ENCODE measurements around the gene PRPF6. TPM values are rescaled to one million over a fixed set of nuclear protein-coding genes. Genes with fewer than 3 reads are reported as not detected.
"Not testable (repeated sequence)": the region's sequence is repeated elsewhere in the genome, so short reads cannot be mapped to it uniquely, and the experiment has no call there.

PRPF6 gene
- polyA plus RNA-seq, 4 donors: 35.3 to 61.2 (median 48.1) TPM

DNA sequence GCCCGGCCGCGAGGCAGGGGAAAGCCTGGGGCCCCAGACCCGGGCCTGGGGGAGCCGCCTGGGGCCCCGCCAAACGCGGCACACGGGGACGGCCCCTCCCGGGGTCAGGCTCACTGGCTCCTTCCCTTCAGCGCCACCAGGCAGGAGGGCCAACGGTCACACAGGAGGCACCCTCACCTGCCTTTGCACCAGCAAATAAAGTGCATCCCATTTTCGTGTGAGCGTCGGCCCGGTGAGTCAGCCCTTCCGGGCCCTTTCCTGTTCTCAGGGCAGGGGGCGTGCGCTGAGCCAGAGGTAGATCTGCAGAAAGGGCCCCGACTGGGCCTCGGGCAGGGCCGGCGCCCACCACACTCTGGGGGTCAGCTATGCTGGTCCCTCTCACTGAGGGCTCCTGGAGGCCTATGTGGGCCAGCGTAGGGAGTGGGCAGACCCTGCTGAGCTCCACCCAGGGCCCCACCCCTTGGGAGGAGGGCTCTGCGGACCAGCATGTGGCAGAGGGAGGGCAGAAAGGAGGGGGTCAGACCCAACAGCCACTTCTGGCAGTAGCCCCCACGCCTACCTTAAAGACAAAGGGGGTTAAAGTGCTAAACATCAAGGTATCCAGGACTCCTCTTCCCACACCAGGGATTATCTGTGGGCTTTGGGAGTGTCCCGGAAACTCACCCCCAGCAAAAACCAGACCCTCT lies 23.8 kb upstream of the PRPF6 start:
- DNase-seq (peak; percentile 82 to 91), FAIRE-seq (no peak)
- Histone ChIP-seq H3K36me3 (ENCODE audit: control insufficient read depth in 3 of 3, insufficient read depth in 2 of 3, low read depth in 1 of 3, low read length in 3 of 3) (peaks cover 0 to 50% (median 0%) of the 10 kb centered on the region in 3 donors), H3K27ac (ENCODE audit: low read depth in 1 of 3, low read length in 2 of 3) (peak overlapping the region; percentile 85 to 93 (median 93)), H3K4me1 (ENCODE audit: control insufficient read depth in 3 of 3, insufficient read depth in 2 of 3, low read depth in 1 of 3, low read length in 2 of 3) (peaks cover 3 to 29% (median 9%) of the 10 kb centered on the region in 3 donors), H3K9me3 (ENCODE audit: control insufficient read depth in 2 of 2, insufficient read depth in 1 of 2, low read depth in 1 of 2, low read length in 1 of 2) (no peaks in the 10 kb centered on the region), H3K27me3 (ENCODE audit: control insufficient read depth in 3 of 3, insufficient read depth in 3 of 3, low read length in 3 of 3) (no peaks in the 10 kb centered on the region), H3K4me3 (ENCODE audit: low read depth in 1 of 3, low read length in 3 of 3) (peak overlapping the region in 2 of 3 donors; percentile 49 to 69)
- whole genome bisulfite sequencing, 3 donors: 1 to 3% (median 2%) methylated on average over 25 to 28 of the region's 28 CpGs

DNA sequence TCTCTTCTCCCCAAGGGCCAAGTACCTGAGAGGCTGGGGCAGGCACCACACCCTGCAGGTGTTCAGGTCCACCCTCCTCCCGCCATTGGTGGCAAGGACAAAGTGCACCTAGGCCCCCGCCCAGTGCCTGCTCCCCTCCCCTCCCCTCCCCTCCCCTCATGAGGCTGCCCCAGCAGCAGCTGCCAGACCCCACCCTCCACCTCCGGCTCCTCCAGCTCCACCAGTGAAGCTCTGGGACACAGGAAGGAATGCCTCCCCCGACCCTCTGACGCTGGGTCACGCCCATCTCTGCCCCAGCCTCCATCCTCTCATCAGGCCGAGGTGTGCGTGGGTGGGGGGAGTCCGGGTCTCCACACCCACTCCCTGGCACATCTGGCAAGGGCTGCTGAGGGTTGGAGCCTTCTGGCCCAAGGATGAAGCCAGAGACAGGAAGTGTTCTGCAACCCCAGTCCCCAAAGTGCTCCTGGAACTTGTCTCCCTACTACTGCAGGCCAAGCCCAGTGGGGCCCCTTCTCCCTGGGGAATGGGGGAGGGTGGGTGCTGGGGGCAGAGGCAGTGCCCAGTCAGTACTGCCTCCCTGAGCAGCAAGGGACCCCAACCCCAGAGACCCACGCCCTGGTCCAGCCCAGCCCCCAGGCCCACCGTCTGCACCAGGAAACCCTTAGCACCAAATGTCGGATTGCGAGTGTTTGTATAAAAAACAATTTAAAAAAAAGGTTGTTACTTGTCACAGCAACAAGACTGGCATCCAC lies 23.1 kb upstream of the PRPF6 start:
- Histone ChIP-seq H3K27me3 (ENCODE audit: control insufficient read depth in 3 of 3, insufficient read depth in 3 of 3, low read length in 3 of 3) (no peaks in the 10 kb centered on the region), H3K4me1 (ENCODE audit: control insufficient read depth in 3 of 3, insufficient read depth in 2 of 3, low read depth in 1 of 3, low read length in 2 of 3) (peaks cover 3 to 29% (median 5%) of the 10 kb centered on the region in 3 donors), H3K36me3 (ENCODE audit: control insufficient read depth in 3 of 3, insufficient read depth in 2 of 3, low read depth in 1 of 3, low read length in 3 of 3) (peaks cover 0 to 50% (median 0%) of the 10 kb centered on the region in 3 donors), H3K4me3 (ENCODE audit: low read depth in 1 of 3, low read length in 3 of 3) (peak overlapping the region in 2 of 3 donors; percentile 49 to 69), H3K9me3 (ENCODE audit: control insufficient read depth in 2 of 2, insufficient read depth in 1 of 2, low read depth in 1 of 2, low read length in 1 of 2) (no peaks in the 10 kb centered on the region), H3K27ac (ENCODE audit: low read depth in 1 of 3, low read length in 2 of 3) (peak overlapping the region; percentile 85 to 93 (median 93))
- 24 to 41% (median 35%) methylated on average over 13 of the region's 13 CpGs for WGBS, 3 donors
- FAIRE-seq (no peak), DNase-seq (peak; percentile 87 to 92)

DNA sequence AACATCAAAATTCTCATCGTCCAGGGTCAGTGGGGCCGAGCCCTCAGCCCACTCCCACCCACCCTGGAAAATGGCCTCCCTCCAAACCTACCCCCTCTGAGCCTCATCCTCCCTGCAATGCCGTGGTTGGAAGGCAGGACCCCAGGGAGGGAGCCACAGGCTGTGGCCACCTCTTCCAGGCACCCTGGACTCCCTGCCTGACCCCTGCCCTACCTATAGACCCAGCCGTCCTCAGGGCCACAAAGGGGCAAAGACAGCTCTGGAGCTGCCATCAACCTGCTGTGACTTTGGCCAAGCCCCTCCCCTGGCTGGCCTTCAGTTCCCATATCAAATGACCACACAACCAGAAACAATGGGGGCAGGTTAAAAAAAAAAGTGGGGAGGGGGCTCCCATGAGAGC lies 22.5 kb upstream of the PRPF6 start:
- peaks cover 0 to 56% (median 0%) of the 10 kb centered on the region in 3 donors for H3K36me3 ChIP-seq (ENCODE audit: control insufficient read depth in 3 of 3, insufficient read depth in 2 of 3, low read depth in 1 of 3, low read length in 3 of 3)
- no peak overlapping the region for H3K4me3 ChIP-seq (ENCODE audit: low read depth in 1 of 3, low read length in 3 of 3)
- DNase-seq: no peak
- FAIRE-seq: no peak
- H3K27ac ChIP-seq (ENCODE audit: low read depth in 1 of 3, low read length in 2 of 3): peak overlapping the region in 1 of 3 donors; percentile 75
- 65 to 72% (median 70%) methylated on average over 4 of the region's 4 CpGs for WGBS, 3 donors
- peaks cover 0 to 2% of the 10 kb centered on the region in 2 donors for H3K9me3 ChIP-seq (ENCODE audit: control insufficient read depth in 2 of 2, insufficient read depth in 1 of 2, low read depth in 1 of 2, low read length in 1 of 2)
- H3K4me1 ChIP-seq (ENCODE audit: control insufficient read depth in 3 of 3, insufficient read depth in 2 of 3, low read depth in 1 of 3, low read length in 2 of 3): peaks cover 3 to 29% (median 5%) of the 10 kb centered on the region in 3 donors
- H3K27me3 ChIP-seq (ENCODE audit: control insufficient read depth in 3 of 3, insufficient read depth in 3 of 3, low read length in 3 of 3): no peaks in the 10 kb centered on the region

DNA sequence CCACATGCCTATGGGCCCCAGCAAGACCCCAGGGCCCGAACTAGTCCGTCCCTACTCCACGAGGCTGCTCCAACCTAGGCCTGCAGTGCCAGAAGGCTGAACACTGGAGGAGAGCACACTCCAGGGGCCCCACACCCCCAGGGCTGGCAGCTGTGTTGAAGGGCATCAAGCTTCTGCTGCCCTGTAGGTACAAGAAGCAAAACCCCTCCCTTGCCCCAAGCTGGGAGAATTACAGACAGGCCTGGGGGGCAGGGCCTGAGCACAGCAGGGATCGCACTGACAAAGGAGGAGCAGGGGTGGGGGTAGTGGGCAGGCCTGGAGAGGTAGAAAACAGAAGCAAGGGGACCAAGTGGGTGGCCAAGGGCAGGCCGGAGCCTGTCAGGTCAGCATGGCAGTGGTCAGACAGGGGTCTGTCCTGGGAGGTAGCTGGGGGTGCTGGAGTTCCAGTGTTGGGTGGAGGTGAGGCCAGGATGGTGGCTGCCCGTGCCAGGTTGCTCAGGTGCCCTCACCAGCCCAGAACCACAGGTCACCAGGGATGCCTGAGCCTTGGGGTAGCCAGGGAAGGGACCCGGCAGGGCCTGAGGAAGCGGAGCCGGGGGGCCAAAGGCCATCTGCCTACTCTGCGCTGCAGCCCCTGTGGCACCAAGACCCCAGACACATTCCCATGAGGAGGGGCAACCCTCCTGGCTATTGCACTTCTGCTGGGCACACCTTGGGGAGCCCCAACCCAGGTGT lies 21.8 kb upstream of the PRPF6 start:
- WGBS, 3 donors: 85 to 93% (median 88%) methylated on average over 10 of the region's 10 CpGs
- peaks cover 0 to 57% (median 0%) of the 10 kb centered on the region in 3 donors for H3K36me3 ChIP-seq (ENCODE audit: control insufficient read depth in 3 of 3, insufficient read depth in 2 of 3, low read depth in 1 of 3, low read length in 3 of 3)
- H3K9me3 ChIP-seq (ENCODE audit: control insufficient read depth in 2 of 2, insufficient read depth in 1 of 2, low read depth in 1 of 2, low read length in 1 of 2): peaks cover 0 to 8% of the 10 kb centered on the region in 2 donors
- DNase-seq: no peak
- no peak overlapping the region for H3K4me3 ChIP-seq (ENCODE audit: low read depth in 1 of 3, low read length in 3 of 3)
- H3K4me1 ChIP-seq (ENCODE audit: control insufficient read depth in 3 of 3, insufficient read depth in 2 of 3, low read depth in 1 of 3, low read length in 2 of 3): peaks cover 0 to 24% (median 1%) of the 10 kb centered on the region in 3 donors
- H3K27me3 ChIP-seq (ENCODE audit: control insufficient read depth in 3 of 3, insufficient read depth in 3 of 3, low read length in 3 of 3): no peaks in the 10 kb centered on the region
- H3K27ac ChIP-seq (ENCODE audit: low read depth in 1 of 3, low read length in 2 of 3): no peak overlapping the region
- FAIRE-seq: no peak

DNA sequence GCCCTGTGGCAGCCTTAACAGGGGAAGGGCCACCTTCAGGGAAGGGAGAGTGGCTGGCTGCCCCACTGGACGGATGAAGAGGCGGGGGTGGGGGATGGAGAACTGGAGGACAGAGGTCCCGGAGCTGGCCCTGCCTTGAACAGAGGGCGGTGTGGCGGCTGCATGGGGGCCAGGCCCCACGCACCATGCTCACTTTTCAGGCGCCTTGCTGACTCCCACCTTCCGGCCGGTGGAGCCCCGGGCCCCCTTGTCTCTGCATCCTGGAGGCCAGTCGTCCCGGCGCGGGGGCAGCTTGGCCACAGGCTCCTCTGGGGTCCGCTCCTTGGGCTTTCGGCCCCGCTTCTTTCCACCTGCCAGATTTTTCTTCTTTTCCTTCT lies 21.2 kb upstream of the PRPF6 start:
- Histone ChIP-seq H3K9me3 (ENCODE audit: control insufficient read depth in 2 of 2, insufficient read depth in 1 of 2, low read depth in 1 of 2, low read length in 1 of 2) (peaks cover 0 to 14% of the 10 kb centered on the region in 2 donors), H3K27me3 (ENCODE audit: control insufficient read depth in 3 of 3, insufficient read depth in 3 of 3, low read length in 3 of 3) (no peaks in the 10 kb centered on the region), H3K36me3 (ENCODE audit: control insufficient read depth in 3 of 3, insufficient read depth in 2 of 3, low read depth in 1 of 3, low read length in 3 of 3) (peaks cover 0 to 57% (median 0%) of the 10 kb centered on the region in 3 donors), H3K4me1 (ENCODE audit: control insufficient read depth in 3 of 3, insufficient read depth in 2 of 3, low read depth in 1 of 3, low read length in 2 of 3) (peaks cover 0 to 19% (median 0%) of the 10 kb centered on the region in 3 donors), H3K27ac (ENCODE audit: low read depth in 1 of 3, low read length in 2 of 3) (no peak overlapping the region), H3K4me3 (ENCODE audit: low read depth in 1 of 3, low read length in 3 of 3) (no peak overlapping the region)
- WGBS, 3 donors: 93 to 94% (median 94%) methylated on average over 14 to 17 of the region's 17 CpGs
- FAIRE-seq (no peak), DNase-seq (no peak)

DNA sequence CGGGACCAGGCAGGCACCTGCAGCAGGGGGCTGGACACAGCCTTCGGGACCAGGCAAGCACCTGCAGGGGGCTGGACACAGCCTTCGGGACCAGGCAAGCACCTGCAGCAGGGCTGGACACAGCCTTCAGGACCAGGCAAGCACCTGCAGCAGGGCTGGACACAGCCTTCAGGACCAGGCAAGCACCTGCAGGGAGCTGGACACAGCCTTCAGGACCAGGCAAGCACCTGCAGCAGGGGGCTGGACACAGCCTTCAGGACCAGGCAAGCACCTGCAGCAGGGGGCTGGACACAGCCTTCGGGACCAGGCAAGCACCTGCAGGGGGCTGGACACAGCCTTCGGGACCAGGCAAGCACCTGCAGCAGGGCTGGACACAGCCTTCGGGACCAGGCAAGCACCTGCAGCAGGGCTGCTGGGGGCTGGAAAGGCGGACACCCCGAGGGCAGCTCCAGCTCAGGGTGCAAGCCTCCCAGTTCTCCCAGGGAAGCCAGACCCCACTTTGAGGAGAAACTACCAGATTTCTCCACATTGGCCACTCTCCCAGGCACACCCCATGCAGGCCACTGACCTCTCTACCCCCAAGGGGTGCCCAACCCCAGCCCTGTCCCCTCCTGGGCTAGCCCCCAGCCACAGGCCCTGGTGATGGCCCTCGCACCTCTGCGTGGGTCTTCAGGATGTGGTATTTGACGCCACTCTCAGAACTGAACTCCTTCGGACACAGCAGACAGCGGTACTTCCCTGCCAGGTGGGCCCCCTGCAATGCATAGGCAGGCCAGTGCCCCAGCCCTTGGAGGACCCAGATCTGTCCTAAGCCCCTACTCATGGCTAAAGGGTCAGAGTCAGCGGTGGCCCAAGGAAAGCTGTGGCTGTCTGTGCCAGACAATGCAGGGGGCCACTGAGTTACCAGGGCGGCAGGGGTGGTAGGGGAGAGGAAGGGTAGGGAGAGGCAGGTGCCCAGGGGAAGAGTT lies 20.0 kb upstream of the PRPF6 start:
- not testable (repeated sequence) for DNase-seq; H3K4me3 ChIP-seq (ENCODE audit: low read depth in 1 of 3, low read length in 3 of 3); FAIRE-seq; H3K27me3 ChIP-seq (ENCODE audit: control insufficient read depth in 3 of 3, insufficient read depth in 3 of 3, low read length in 3 of 3); H3K27ac ChIP-seq (ENCODE audit: low read depth in 1 of 3, low read length in 2 of 3)
- Histone ChIP-seq H3K36me3 (ENCODE audit: control insufficient read depth in 3 of 3, insufficient read depth in 2 of 3, low read depth in 1 of 3, low read length in 3 of 3) (peaks cover 0 to 54% (median 0%) of the 10 kb centered on the region in 3 donors), H3K9me3 (ENCODE audit: control insufficient read depth in 2 of 2, insufficient read depth in 1 of 2, low read depth in 1 of 2, low read length in 1 of 2) (peaks cover 0 to 15% of the 10 kb centered on the region in 2 donors), H3K4me1 (ENCODE audit: control insufficient read depth in 3 of 3, insufficient read depth in 2 of 3, low read depth in 1 of 3, low read length in 2 of 3) (peaks cover 0 to 11% (median 0%) of the 10 kb centered on the region in 3 donors)
- 87 to 92% (median 89%) methylated on average over 8 to 15 of the region's 15 CpGs for WGBS, 3 donors

DNA sequence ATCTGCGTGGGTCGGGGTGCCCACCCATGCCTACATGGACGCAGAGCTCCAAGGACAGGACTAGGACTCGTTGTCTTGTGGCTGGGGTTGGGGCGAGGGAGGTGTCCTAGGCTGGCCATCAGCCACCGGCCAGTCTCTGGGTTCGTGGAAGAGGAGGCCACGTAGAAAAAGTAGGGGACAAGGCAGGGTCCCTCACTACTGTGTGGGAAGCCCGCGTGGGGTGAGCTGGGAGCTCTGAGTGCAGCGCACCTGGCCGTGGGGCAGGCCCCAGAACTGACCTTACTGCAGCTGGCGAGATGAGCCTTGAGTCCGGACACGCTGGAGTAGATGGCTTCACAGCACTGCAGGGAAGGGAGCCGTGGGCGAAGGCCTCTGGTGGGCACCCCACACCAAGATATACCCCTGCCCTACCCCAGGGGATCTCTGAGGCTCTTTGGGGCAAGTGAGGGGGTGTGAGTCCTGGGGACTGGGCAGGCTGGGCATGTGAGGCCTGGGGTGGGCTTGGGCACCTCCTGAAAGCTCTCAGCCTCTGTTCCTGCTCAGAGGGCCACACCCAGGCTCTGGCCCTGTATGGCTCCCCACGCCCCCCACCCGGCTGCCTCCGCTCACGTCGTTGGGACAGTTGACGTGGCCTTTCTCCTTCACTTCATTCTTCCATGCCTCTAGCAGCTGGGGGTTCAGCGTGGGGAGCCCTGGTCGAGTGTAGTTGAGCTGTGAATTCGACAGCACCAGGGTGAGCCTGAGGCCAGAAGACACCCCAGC lies 19.1 kb upstream of the PRPF6 start:
- 91 to 92% (median 91%) methylated on average over 25 to 26 of the region's 26 CpGs for WGBS, 3 donors
- H3K4me3 ChIP-seq (ENCODE audit: low read depth in 1 of 3, low read length in 3 of 3): no peak overlapping the region
- H3K4me1 ChIP-seq (ENCODE audit: control insufficient read depth in 3 of 3, insufficient read depth in 2 of 3, low read depth in 1 of 3, low read length in 2 of 3): peaks cover 0 to 11% (median 0%) of the 10 kb centered on the region in 3 donors
- FAIRE-seq: no peak
- peaks cover 0 to 63% (median 0%) of the 10 kb centered on the region in 3 donors for H3K36me3 ChIP-seq (ENCODE audit: control insufficient read depth in 3 of 3, insufficient read depth in 2 of 3, low read depth in 1 of 3, low read length in 3 of 3)
- peaks cover 0 to 24% of the 10 kb centered on the region in 2 donors for H3K9me3 ChIP-seq (ENCODE audit: control insufficient read depth in 2 of 2, insufficient read depth in 1 of 2, low read depth in 1 of 2, low read length in 1 of 2)
- no peak for DNase-seq
- H3K27me3 ChIP-seq (ENCODE audit: control insufficient read depth in 3 of 3, insufficient read depth in 3 of 3, low read length in 3 of 3): no peaks in the 10 kb centered on the region
- H3K27ac ChIP-seq (ENCODE audit: low read depth in 1 of 3, low read length in 2 of 3): no peak overlapping the region
